HK-2 (cell line): ENCODE results near the gene ACTR1A.
"Not testable (repeated sequence)": the region's sequence is repeated elsewhere in the genome, so short reads cannot be mapped to it uniquely, and the experiment has no call there.

Source experiments
- DNase-seq: peaks from one replicate; pipeline ENCODE4 v3.0.0-alpha.2; 2018; ENCODE audit not compliant: unreplicated experiment

ACTR1A gene

GRCh38 chr10:102454662-102455487 lies 47.6 kb downstream of the ACTR1A start:
- not testable (repeated sequence) for DNase-seq

GRCh38 chr10:102453502-102453901 lies 49.0 kb downstream of the ACTR1A start:
- DNase-seq: peak; percentile 35

GRCh38 chr10:102452672-102453340 lies 49.7 kb downstream of the ACTR1A start:
- DNase-seq: peak; percentile 71

GRCh38 chr10:102451105-102451969 lies 51.2 kb downstream of the ACTR1A start, which contains the start of gene C10orf95:
Gene C10orf95 (minus strand): TSS chr10:102451543. CDS start chr10:102451093, 450 bp downstream.
- peak; percentile 45 for DNase-seq

- peak; percentile 89 for DNase-seq
Observed at GRCh38 chr10:102450374-102451104, 52.0 kb downstream of the ACTR1A start.

GRCh38 chr10:102450124-102450373 lies 52.5 kb downstream of the ACTR1A start:
- no peak for DNase-seq

- DNase-seq: peak; percentile 83
Observed at GRCh38 chr10:102449321-102450123, 53.0 kb downstream of the ACTR1A start.

GRCh38 chr10:102444851-102445250 lies 57.7 kb downstream of the ACTR1A start:
- DNase-seq: no peak

- DNase-seq: no peak
Observed at GRCh38 chr10:102438374-102438773, 64.1 kb downstream of the ACTR1A start.

- DNase-seq: no peak
Observed at GRCh38 chr10:102437515-102437914, 65.0 kb downstream of the ACTR1A start.

GRCh38 chr10:102436312-102436711 lies 66.2 kb downstream of the ACTR1A start:
- DNase-seq: no peak

- no peak for DNase-seq
Observed at GRCh38 chr10:102435529-102436233, 66.8 kb downstream of the ACTR1A start.

GRCh38 chr10:102435133-102435497 lies 67.4 kb downstream of the ACTR1A start:
- DNase-seq: no peak

- no peak for DNase-seq
Observed at GRCh38 chr10:102434394-102435132, 67.9 kb downstream of the ACTR1A start.

- no peak for DNase-seq
Observed at GRCh38 chr10:102433619-102434046, 68.9 kb downstream of the ACTR1A start.

- DNase-seq: peak; percentile 98
Observed at GRCh38 chr10:102432162-102432950, 70.2 kb downstream of the ACTR1A start, which contains the start of gene CUEDC2. Gene CUEDC2 (minus strand): TSS chr10:102432574. CDS start chr10:102425188, 7,386 bp downstream.

- DNase-seq: no peak
Observed at GRCh38 chr10:102431452-102432124, 70.9 kb downstream of the ACTR1A start.

- no peak for DNase-seq
Observed at GRCh38 chr10:102429468-102429867, 73.0 kb downstream of the ACTR1A start.
